ENCODE data around the gene CCHCR1. TPM values are rescaled to one million over a fixed set of nuclear protein-coding genes. Genes with fewer than 3 reads are reported as not detected.

CCHCR1 gene
- total RNA-seq, 4 donors from 2014 or later: 13.8 to 25.1 (median 18.7) TPM

GRCh38 chr6:31125586-31126363 lies 31.8 kb downstream of the CCHCR1 start:
- Histone ChIP-seq H3K27me3 (no peaks in the 10 kb centered on the region), H3K4me1 (peaks cover 0 to 21% (median 0%) of the 10 kb centered on the region in 4 donors), H3K9me3 (no peaks in the 10 kb centered on the region), H3K27ac (no peak overlapping the region), H3K36me3 (no peaks in the 10 kb centered on the region), H3K4me3 (no peak overlapping the region)
- 64 to 70% methylated on average over 12 of the region's 12 CpGs for WGBS, 2 donors
- TF ChIP-seq EP300 (IDR thresholded peaks at IDR 0.05): no peak
- TF ChIP-seq CTCF (IDR thresholded peaks at IDR 0.05): no peak
- TF ChIP-seq POLR2A (IDR thresholded peaks at IDR 0.05): no peak
- no peak for DNase-seq (ENCODE audit: low spot score in 2 of 2)

GRCh38 chr6:31125162-31125561 lies 32.4 kb downstream of the CCHCR1 start:
- Histone ChIP-seq H3K27me3 (no peaks in the 10 kb centered on the region), H3K4me3 (no peak overlapping the region), H3K4me1 (peaks cover 0 to 21% (median 0%) of the 10 kb centered on the region in 4 donors), H3K9me3 (no peaks in the 10 kb centered on the region), H3K27ac (peak overlapping the region in 1 of 4 donors; percentile 41), H3K36me3 (no peaks in the 10 kb centered on the region)
- no peak for TF ChIP-seq POLR2A (IDR thresholded peaks at IDR 0.05)
- TF ChIP-seq EP300 (IDR thresholded peaks at IDR 0.05): no peak
- TF ChIP-seq CTCF (IDR thresholded peaks at IDR 0.05): no peak
- WGBS, 2 donors: 46 to 54% methylated on average over 8 of the region's 8 CpGs
- no peak for DNase-seq (ENCODE audit: low spot score in 2 of 2)

GRCh38 chr6:31122791-31123706 lies 34.6 kb downstream of the CCHCR1 start:
- TF ChIP-seq EP300 (IDR thresholded peaks at IDR 0.05) (no peak), CTCF (IDR thresholded peaks at IDR 0.05) (no peak), POLR2A (IDR thresholded peaks at IDR 0.05) (no peak)
- peak in 1 of 2 donors; percentile 51 for DNase-seq (ENCODE audit: low spot score in 2 of 2)
- no peak overlapping the region for H3K27ac ChIP-seq
- no peaks in the 10 kb centered on the region for H3K9me3 ChIP-seq
- peaks cover 0 to 22% (median 0%) of the 10 kb centered on the region in 4 donors for H3K4me1 ChIP-seq
- no peak overlapping the region for H3K4me3 ChIP-seq
- no peaks in the 10 kb centered on the region for H3K36me3 ChIP-seq
- WGBS, 2 donors: 24 to 42% methylated on average over 15 to 16 of the region's 16 CpGs
- no peaks in the 10 kb centered on the region for H3K27me3 ChIP-seq

DNA sequence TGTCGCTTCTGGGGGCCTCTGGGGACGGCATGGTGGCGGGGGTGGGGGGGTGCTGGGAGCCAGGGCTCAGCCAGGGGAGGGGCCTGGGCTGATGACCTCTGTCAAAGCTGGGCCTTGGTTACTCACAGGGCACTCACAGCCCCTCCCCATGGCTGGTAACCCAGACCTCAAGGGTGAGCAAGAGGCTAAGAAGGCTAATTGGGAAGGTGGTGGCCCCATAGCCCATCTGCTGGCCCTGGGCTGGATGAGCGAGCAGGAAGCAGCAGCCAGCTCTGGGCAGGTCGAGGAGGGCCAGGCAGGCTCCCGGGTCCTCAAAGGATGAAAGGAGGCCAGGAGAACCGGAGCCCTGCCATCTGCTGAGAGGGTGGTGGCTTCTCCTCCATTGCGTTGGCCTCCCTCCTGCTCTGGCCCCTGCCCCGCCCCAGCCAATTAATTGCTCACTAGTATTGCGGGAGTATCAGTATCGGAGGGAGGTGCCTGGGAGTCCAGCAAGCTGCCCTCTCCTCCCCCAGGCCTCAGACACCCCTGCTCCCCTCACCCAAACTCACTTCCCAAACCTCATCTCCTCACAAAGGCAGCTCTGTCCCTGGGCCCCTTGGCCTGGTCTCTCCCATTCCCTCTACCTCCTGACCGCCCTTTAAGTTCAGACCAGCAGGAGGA lies 36.3 kb downstream of the CCHCR1 start:
- 81 to 87% methylated on average over 9 to 12 of the region's 12 CpGs for WGBS, 2 donors
- DNase-seq (ENCODE audit: low spot score in 2 of 2): no peak
- Histone ChIP-seq H3K27me3 (no peaks in the 10 kb centered on the region), H3K4me1 (peaks cover 0 to 37% (median 0%) of the 10 kb centered on the region in 4 donors), H3K4me3 (no peak overlapping the region), H3K9me3 (no peaks in the 10 kb centered on the region), H3K36me3 (no peaks in the 10 kb centered on the region), H3K27ac (no peak overlapping the region)
- TF ChIP-seq EP300 (IDR thresholded peaks at IDR 0.05) (no peak), CTCF (IDR thresholded peaks at IDR 0.05) (no peak), POLR2A (IDR thresholded peaks at IDR 0.05) (no peak)

All from tibial nerve (tissue), 4 donors.